SU-DHL-6 (cell line): ENCODE measurements around the gene HBEGF.

Source experiments
- CTCF ChIP-seq: fragments of 200-600 bp; sonication (generic); IDR thresholded peaks from one replicate; pipeline ENCODE4 v1.5.1; 2017; ENCODE audit warnings: antibody characterized with exemption, mild to moderate bottlenecking, low read length, moderate library complexity; ENCODE audit not compliant: insufficient read depth, poor library complexity, severe bottlenecking
- EZH2phosphoT487 ChIP-seq: fragments of 200-600 bp; sonication (generic), shearing (Covaris generic); conservative IDR thresholded peaks from 2 replicates; pipeline ENCODE4 v1.6.1; 2018; ENCODE audit warnings: mild to moderate bottlenecking, antibody characterized with exemption, low read length, moderate library complexity, mixed read lengths

GRCh38 chr5:140347360-140347759, 957 bp upstream of the HBEGF start:
- no peak for TF ChIP-seq CTCF
- no peak for TF ChIP-seq EZH2phosphoT487
